Naive thymus-derived CD4-positive, alpha-beta T cell (primary cell): ENCODE data around the gene DLG2. TPM values are rescaled to one million over a fixed set of nuclear protein-coding genes. Genes with fewer than 3 reads are reported as not detected.

Experiments
- ATAC-seq: fragments of 150-1000 bp; cut with Tn5 transposase; 2 replicates; pipeline ENCODE4 v1.10.0; 2021; ENCODE audit warnings: mild to moderate bottlenecking, moderate library complexity
- CTCF ChIA-PET: fragments of 350-600 bp; sonication (Branson Sonifier 250); formaldehyde crosslinking; loops from one replicate; lab custom pipeline; 2021; ENCODE audit warnings: antibody characterized with exemption; lab: Charles Lee
- POLR2A ChIA-PET: fragments of 350-600 bp; sonication (Branson Sonifier 250); formaldehyde crosslinking; loops from one replicate; lab custom pipeline; 2021; ENCODE audit warnings: antibody characterized with exemption, inconsistent platforms; lab: Charles Lee
- DNase-seq, 9 donors: peaks; one replicate each; pipeline versions ENCODE4 v3.0.0 to v3.0.0-alpha.2; 2020 to 2022; ENCODE audit warnings: mixed read lengths in 1 of 9
- H3K27ac ChIP-seq: one replicate; pipeline ENCODE4 v1.7.0; 2013; ENCODE audit warnings: mild to moderate bottlenecking, low read depth, low read length, moderate library complexity
- H3K27me3 ChIP-seq, 2 donors: one replicate each; pipeline ENCODE4 v1.7.0; 2013; ENCODE audit warnings: low read length in 2 of 2, mild to moderate bottlenecking in 2 of 2, moderate library complexity in 2 of 2; ENCODE audit not compliant: control insufficient read depth in 2 of 2, insufficient read depth in 2 of 2
- H3K36me3 ChIP-seq, 3 experiments: 1 replicate in 2 of 3; 2 replicates in 1 of 3; pipeline ENCODE4 v1.7.0; 2013; ENCODE audit warnings: low read length in 3 of 3, mild to moderate bottlenecking in 3 of 3, moderate library complexity in 1 of 3; ENCODE audit not compliant: insufficient read depth in 3 of 3, control insufficient read depth in 2 of 3
- H3K4me1 ChIP-seq, 2 donors: one replicate each; pipeline ENCODE4 v1.7.0; 2013; ENCODE audit warnings: low read length in 2 of 2, mild to moderate bottlenecking in 2 of 2, moderate library complexity in 1 of 2; ENCODE audit not compliant: control insufficient read depth in 2 of 2, insufficient read depth in 2 of 2
- H3K4me3 ChIP-seq: 2 replicates; pipeline ENCODE4 v1.7.0; 2013; ENCODE audit warnings: mild to moderate bottlenecking, low read length
- H3K9me3 ChIP-seq, 3 experiments: 1 replicate in 2 of 3; 2 replicates in 1 of 3; pipeline ENCODE4 v1.7.0; 2013; ENCODE audit warnings: low read length in 3 of 3; ENCODE audit not compliant: control insufficient read depth in 2 of 3
- H3K27ac Mint-ChIP-seq, 9 donors: one replicate each; pipeline ENCODE4 v1.8.0; 2020 to 2022; ENCODE audit warnings: mixed read lengths in 9 of 9, mild to moderate bottlenecking in 8 of 9, moderate library complexity in 5 of 9, inconsistent platforms in 2 of 9
- H3K27me3 Mint-ChIP-seq, 5 donors: one replicate each; pipeline ENCODE4 v1.8.0; 2021 to 2022; ENCODE audit warnings: mixed read lengths in 5 of 5, mild to moderate bottlenecking in 1 of 5
- H3K36me3 Mint-ChIP-seq, 5 donors: one replicate each; pipeline ENCODE4 v1.8.0; 2020 to 2022; ENCODE audit warnings: mixed read lengths in 5 of 5, mild to moderate bottlenecking in 3 of 5, inconsistent platforms in 1 of 5
- H3K4me1 Mint-ChIP-seq, 7 donors: one replicate each; pipeline ENCODE4 v1.8.0; 2020 to 2022; ENCODE audit warnings: mixed read lengths in 7 of 7, mild to moderate bottlenecking in 3 of 7, inconsistent platforms in 1 of 7
- H3K4me3 Mint-ChIP-seq, 10 donors: one replicate each; pipeline ENCODE4 v1.8.0; 2020 to 2022; ENCODE audit warnings: mild to moderate bottlenecking in 10 of 10, mixed read lengths in 10 of 10, moderate library complexity in 6 of 10, inconsistent platforms in 2 of 10
- H3K9me3 Mint-ChIP-seq, 11 donors: one replicate each; pipeline ENCODE4 v1.8.0; 2020 to 2022; ENCODE audit warnings: mixed read lengths in 11 of 11, mild to moderate bottlenecking in 4 of 11, inconsistent platforms in 1 of 11, moderate library complexity in 1 of 11
- intact Hi-C, 2 donors: fragments of 100-400 bp; cut with micrococcal nuclease; formaldehyde crosslinking; loops; one replicate each; pipeline ENCODE4 v1.15.1; 2023
- polyA plus RNA-seq, 2 donors: library from polyadenylated mRNA; unstranded; fragments of 300-500 nt; fragmentation: Illumina TruSeq; gene quantifications; one replicate each; pipeline ENCODE4 v1.2.3, GENCODE V29; 2021
- total RNA-seq, 6 experiments: library from RNA in 5 of 6; stranded (reverse) in 5 of 6; gene quantifications; 1 replicate in 5 of 6; 2 replicates in 1 of 6; pipeline ENCODE4 v1.2.3 and lab custom pipeline; 2021 to 2026

The DLG2 gene
- total and polyA plus RNA-seq, 7 experiments from 2014 or later = 0.64 to 6.1 (median 3.7) TPM

DNA sequence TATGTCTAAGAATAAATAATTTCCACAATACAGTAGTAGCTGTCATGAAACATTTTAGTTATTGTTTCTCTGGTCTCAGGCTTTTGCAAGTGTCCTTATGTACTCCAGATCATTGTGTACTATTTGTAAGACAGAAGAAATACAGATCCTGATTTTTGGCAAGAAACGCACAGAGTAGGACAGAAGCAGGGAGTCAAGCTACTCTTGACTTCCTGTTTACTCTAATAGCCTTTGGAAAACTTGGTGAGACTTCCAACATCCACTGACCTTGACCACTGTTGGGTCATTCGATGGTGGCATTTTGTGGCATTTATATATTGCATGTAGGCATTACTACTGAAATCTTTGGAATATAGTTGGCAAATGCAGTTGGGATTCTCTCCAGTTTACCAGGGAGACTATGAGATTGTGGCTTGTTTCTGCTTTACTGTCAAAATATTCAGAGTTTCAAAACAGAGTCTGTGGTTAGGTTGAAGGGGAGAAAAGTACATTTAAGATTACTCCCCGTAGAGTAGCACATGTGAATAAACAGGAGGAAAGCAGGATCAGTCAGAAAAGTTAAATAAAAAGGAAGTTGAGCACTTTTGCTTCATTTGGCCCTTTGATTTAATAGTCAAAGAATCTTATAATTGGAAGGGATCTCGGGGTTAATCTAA lies 1614.8 kb downstream of the DLG2 start:
- ChIA-PET POLR2A (no interaction called here), CTCF (no interaction called here)
- Mint-ChIP-seq H3K4me1 (no peaks in the 10 kb centered on the region), H3K36me3 (no peaks in the 10 kb centered on the region), H3K27me3 (no peaks in the 10 kb centered on the region), H3K9me3 (peaks cover 0 to 18% (median 4%) of the 10 kb centered on the region in 11 donors), H3K27ac (no peak overlapping the region), H3K4me3 (no peak overlapping the region)
- H3K36me3 ChIP-seq = no peaks in the 10 kb centered on the region
- H3K4me3 ChIP-seq = no peak overlapping the region
- H3K4me1 ChIP-seq = no peaks in the 10 kb centered on the region
- ATAC-seq (no peak), DNase-seq (no peak)
- no peaks in the 10 kb centered on the region for H3K27me3 ChIP-seq
- H3K9me3 ChIP-seq = peaks cover 0 to 9% (median 0%) of the 10 kb centered on the region in 3 experiments
- H3K27ac ChIP-seq = no peak overlapping the region
- intact Hi-C loops = no loop called here

DNA sequence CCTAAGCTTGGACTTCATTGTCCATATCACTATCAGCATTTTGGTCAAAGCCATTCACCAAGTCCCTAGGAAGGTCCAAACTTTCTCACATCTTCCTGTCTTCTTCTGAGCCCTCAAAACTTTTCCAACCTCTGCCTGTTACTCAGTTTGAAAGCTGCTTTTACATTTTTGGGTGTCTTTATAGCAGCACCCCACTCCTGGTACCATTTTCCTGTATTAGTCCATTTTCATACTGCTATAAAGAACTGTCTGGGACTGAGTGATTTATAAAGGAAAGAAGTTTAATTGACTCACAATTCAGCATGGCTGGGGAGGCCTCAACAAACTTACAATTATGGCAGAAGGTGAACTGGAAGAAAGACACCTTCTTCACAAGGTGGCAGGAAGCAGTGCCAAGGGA lies 1624.0 kb downstream of the DLG2 start:
- Mint-ChIP-seq H3K27me3 (no peaks in the 10 kb centered on the region), H3K4me1 (no peaks in the 10 kb centered on the region), H3K9me3 (peaks cover 8 to 68% (median 46%) of the 10 kb centered on the region in 11 donors), H3K27ac (no peak overlapping the region), H3K4me3 (no peak overlapping the region), H3K36me3 (peaks cover 0 to 6% (median 0%) of the 10 kb centered on the region in 5 donors)
- POLR2A ChIA-PET = no interaction called here
- no peaks in the 10 kb centered on the region for H3K4me1 ChIP-seq
- CTCF ChIA-PET = no interaction called here
- peaks cover 0 to 19% (median 0%) of the 10 kb centered on the region in 3 experiments for H3K9me3 ChIP-seq
- H3K27me3 ChIP-seq = no peaks in the 10 kb centered on the region
- DNase-seq = no peak
- no peaks in the 10 kb centered on the region for H3K36me3 ChIP-seq
- ATAC-seq = no peak
- intact Hi-C loops = no loop called here
- no peak overlapping the region for H3K4me3 ChIP-seq
- no peak overlapping the region for H3K27ac ChIP-seq

DNA sequence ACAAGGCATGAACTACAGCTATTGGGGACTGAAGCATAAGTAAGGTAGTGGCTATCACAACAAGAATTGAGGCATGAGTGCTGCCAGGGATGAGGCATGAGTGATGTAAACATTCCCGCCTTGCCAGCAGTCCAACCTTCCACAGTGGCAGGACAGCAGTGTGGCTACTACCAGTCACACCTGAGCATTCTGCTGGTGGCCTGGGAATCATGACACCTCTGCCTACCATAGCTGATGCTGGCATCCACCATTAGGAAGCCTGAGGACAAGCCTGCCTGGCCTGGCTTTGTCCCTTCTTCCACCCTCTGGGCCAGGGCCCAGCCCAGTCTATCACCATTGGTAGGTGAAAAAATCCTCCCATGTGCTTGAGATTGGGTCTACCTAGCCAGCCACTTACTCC lies 1628.2 kb downstream of the DLG2 start:
- Mint-ChIP-seq H3K27ac (no peak overlapping the region), H3K4me1 (no peaks in the 10 kb centered on the region), H3K27me3 (no peaks in the 10 kb centered on the region), H3K4me3 (no peak overlapping the region), H3K9me3 (peaks cover 8 to 70% (median 37%) of the 10 kb centered on the region in 11 donors), H3K36me3 (peaks cover 0 to 6% (median 0%) of the 10 kb centered on the region in 5 donors)
- no peaks in the 10 kb centered on the region for H3K4me1 ChIP-seq
- H3K27ac ChIP-seq = no peak overlapping the region
- no peaks in the 10 kb centered on the region for H3K36me3 ChIP-seq
- ATAC-seq (no peak), DNase-seq (no peak)
- intact Hi-C loops = no loop called here
- H3K4me3 ChIP-seq = no peak overlapping the region
- H3K27me3 ChIP-seq = no peaks in the 10 kb centered on the region
- CTCF ChIA-PET = no interaction called here
- POLR2A ChIA-PET = no interaction called here
- H3K9me3 ChIP-seq = peaks cover 0 to 19% (median 0%) of the 10 kb centered on the region in 3 experiments

DNA sequence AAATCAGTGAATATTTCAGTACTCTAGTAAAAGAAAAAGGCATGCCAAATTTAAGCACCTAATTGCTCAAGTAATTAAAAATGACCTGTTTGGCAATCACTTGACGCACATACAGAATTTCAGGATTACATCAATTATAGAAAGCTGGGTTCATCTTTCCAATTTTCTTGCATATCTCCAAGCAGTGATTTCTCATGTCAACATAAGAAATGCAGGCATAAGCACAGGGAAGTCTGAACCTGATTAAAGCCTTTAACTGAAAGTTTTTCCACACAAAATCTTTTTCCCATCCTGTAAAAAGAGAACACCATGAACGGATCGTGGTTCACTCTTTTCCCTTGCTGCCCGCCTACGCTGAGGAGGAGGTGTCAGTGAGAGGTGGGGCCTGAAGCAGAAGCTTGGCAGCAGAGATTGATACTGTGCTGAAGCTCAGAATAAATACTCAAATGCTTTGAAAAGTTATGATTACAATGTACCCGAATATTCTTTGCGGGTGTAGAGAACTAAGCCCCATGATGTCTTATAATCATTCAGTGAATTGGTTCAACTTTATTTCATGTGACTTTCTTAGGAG lies 1636.9 kb downstream of the DLG2 start:
- Histone ChIP-seq H3K27ac (no peak overlapping the region), H3K4me1 (no peaks in the 10 kb centered on the region), H3K27me3 (no peaks in the 10 kb centered on the region), H3K36me3 (no peaks in the 10 kb centered on the region), H3K4me3 (no peak overlapping the region), H3K9me3 (no peaks in the 10 kb centered on the region)
- DNase-seq = no peak
- ChIA-PET POLR2A (no interaction called here), CTCF (no interaction called here)
- H3K4me3 Mint-ChIP-seq = no peak overlapping the region
- no peaks in the 10 kb centered on the region for H3K36me3 Mint-ChIP-seq
- no peaks in the 10 kb centered on the region for H3K4me1 Mint-ChIP-seq
- H3K27me3 Mint-ChIP-seq = no peaks in the 10 kb centered on the region
- ATAC-seq = no peak
- peaks cover 0 to 33% (median 8%) of the 10 kb centered on the region in 11 donors for H3K9me3 Mint-ChIP-seq
- intact Hi-C loops = no loop called here
- H3K27ac Mint-ChIP-seq = no peak overlapping the region

GRCh38 chr11:83982825-83983224 lies 1644.3 kb downstream of the DLG2 start:
- Histone ChIP-seq H3K4me1 (no peaks in the 10 kb centered on the region), H3K4me3 (no peak overlapping the region), H3K36me3 (no peaks in the 10 kb centered on the region), H3K9me3 (no peaks in the 10 kb centered on the region), H3K27me3 (no peaks in the 10 kb centered on the region), H3K27ac (no peak overlapping the region)
- intact Hi-C loops = no loop called here
- ATAC-seq (no peak), DNase-seq (no peak)
- H3K27ac Mint-ChIP-seq = no peak overlapping the region
- H3K4me1 Mint-ChIP-seq = no peaks in the 10 kb centered on the region
- CTCF ChIA-PET = interaction anchor here (0.6 kb wide), 1 partner anchor 30 kb away, joined by 3 read pairs; no protein-coding TSS in a partner anchor
- POLR2A ChIA-PET = no interaction called here
- no peaks in the 10 kb centered on the region for H3K36me3 Mint-ChIP-seq
- H3K9me3 Mint-ChIP-seq = peaks cover 0 to 6% (median 3%) of the 10 kb centered on the region in 11 donors
- no peaks in the 10 kb centered on the region for H3K27me3 Mint-ChIP-seq
- no peak overlapping the region for H3K4me3 Mint-ChIP-seq

- Histone ChIP-seq H3K9me3 (no peaks in the 10 kb centered on the region), H3K36me3 (no peaks in the 10 kb centered on the region), H3K27me3 (no peaks in the 10 kb centered on the region), H3K4me1 (no peaks in the 10 kb centered on the region), H3K27ac (no peak overlapping the region), H3K4me3 (no peak overlapping the region)
- ATAC-seq (no peak), DNase-seq (no peak)
- ChIA-PET CTCF (no interaction called here), POLR2A (no interaction called here)
- Mint-ChIP-seq H3K4me3 (no peak overlapping the region), H3K9me3 (peaks cover 0 to 11% (median 3%) of the 10 kb centered on the region in 11 donors), H3K4me1 (no peaks in the 10 kb centered on the region), H3K27me3 (no peaks in the 10 kb centered on the region), H3K36me3 (no peaks in the 10 kb centered on the region), H3K27ac (no peak overlapping the region)
- intact Hi-C loops = no loop called here
Measured at GRCh38 chr11:83979593-83979992, 1647.6 kb downstream of the DLG2 start.

DNA sequence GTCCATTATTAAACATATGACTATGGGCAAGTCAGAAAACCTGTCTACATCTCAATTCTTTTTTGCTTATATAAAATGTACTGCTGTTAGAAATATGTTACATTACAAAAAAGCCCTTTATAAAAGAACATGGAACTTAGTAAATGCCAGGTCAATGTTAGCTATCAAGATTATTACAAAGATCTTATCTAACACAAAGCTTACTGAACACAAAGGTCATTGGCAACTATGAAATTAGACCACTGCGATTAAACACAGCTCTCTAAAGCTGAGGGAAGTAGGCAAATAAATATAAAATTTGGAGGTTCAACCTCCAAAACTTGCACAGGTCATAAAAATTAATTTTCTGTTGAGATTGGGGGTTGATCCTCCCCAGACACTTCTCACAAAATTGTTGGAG lies 1648.2 kb downstream of the DLG2 start:
- peaks cover 0 to 11% (median 3%) of the 10 kb centered on the region in 11 donors for H3K9me3 Mint-ChIP-seq
- POLR2A ChIA-PET = no interaction called here
- Histone ChIP-seq H3K36me3 (no peaks in the 10 kb centered on the region), H3K27ac (no peak overlapping the region), H3K27me3 (no peaks in the 10 kb centered on the region), H3K4me3 (no peak overlapping the region), H3K4me1 (no peaks in the 10 kb centered on the region), H3K9me3 (no peaks in the 10 kb centered on the region)
- intact Hi-C loops = no loop called here
- no peak overlapping the region for H3K27ac Mint-ChIP-seq
- CTCF ChIA-PET = no interaction called here
- ATAC-seq (no peak), DNase-seq (no peak)
- H3K4me1 Mint-ChIP-seq = no peaks in the 10 kb centered on the region
- H3K36me3 Mint-ChIP-seq = no peaks in the 10 kb centered on the region
- no peak overlapping the region for H3K4me3 Mint-ChIP-seq
- H3K27me3 Mint-ChIP-seq = no peaks in the 10 kb centered on the region
